NCI-H1048 (cell line): ENCODE measurements around the gene SLC4A2.

Experiments used
- DNase-seq: peaks from one replicate; lab custom pipeline; 2025; lab: John Stamatoyannopoulos, UW

Gene SLC4A2

DNA sequence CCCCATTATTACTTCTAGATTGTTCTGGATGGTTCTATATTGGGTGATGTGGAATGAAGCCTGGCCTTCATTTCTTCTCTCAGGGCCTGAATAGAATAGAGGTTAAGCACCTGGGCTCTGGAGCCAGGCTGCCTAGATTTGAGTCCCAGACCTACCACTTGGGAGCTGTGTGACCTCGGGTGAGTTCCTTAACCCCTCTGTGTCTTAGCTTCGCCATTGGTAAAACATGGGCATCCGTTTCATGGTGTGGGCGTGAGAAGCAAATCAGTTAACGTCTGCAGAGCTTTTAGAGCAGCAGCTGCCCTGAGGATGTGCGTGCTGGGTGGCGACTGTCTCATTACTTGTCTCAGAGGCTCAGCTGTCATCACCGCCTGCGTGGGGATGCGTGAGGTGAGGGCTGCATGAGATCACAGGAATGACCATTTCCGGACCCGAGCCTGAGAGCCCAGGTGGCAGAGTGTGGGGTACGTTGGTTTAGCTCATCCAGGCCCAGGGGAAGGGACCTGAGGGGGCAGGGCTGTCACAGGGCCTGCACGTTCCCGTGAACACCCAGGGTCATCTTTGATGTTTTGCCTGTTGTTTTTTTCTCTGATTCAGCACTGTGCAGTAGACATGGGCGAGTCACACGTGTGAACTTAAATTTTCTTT, 36.6 kb downstream of the SLC4A2 start:
- DNase-seq: no peak

DNA sequence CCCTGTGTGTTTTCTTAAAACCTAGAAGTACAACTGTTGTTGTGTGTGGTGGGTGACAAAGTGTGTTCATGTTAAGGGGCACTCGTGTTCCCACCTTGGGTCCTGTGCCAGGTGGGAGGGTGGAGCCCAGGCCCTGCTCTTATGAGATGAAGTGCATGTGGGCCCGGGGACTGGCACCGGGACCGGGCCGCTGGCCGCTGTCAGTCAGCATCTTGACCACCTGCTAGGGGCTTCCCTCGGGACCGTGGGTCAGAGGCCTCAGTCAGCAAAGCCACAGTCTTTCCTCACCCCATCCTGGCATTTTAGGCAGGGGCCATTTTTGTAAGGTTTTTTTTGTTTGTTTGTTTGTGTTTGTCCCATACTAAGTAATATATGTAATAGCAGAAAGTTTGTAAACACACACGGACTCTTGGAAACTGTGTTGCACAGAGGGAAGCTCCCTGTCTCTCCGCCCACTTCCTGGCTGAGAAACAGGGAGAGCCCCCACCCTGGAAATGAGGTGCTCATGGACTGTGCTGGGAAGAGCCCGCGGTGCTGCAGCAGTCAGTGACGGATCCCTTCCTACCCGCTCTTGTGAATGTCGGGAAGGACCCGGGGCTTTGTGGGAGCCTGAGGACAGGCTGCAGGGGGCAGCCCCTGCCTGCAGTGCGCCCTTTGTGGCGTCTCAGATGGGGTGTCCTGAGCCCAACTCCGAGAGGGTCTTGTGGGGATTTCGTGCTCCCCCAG, 40.3 kb downstream of the SLC4A2 start:
- no peak for DNase-seq

DNA sequence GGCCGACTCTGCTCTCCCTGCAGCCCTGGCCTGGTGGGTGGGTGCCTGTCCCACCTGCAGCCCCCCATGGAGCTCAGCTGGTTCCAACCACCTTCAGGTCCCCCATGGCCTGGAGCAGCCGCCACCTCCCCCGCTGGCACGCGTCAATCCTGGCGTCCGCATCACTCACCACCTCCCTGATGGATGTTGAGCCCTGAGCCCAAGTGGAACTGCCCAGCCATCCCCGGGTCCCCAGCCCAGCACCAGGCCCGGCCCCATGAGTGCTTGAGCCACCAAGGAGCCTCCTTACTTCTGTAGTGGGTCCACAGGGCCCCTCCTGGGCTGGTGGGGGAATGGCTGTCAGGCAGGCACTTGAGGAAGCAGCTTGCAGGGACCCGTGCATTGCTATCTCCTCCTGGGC, 41.5 kb downstream of the SLC4A2 start:
- DNase-seq: no peak

DNA sequence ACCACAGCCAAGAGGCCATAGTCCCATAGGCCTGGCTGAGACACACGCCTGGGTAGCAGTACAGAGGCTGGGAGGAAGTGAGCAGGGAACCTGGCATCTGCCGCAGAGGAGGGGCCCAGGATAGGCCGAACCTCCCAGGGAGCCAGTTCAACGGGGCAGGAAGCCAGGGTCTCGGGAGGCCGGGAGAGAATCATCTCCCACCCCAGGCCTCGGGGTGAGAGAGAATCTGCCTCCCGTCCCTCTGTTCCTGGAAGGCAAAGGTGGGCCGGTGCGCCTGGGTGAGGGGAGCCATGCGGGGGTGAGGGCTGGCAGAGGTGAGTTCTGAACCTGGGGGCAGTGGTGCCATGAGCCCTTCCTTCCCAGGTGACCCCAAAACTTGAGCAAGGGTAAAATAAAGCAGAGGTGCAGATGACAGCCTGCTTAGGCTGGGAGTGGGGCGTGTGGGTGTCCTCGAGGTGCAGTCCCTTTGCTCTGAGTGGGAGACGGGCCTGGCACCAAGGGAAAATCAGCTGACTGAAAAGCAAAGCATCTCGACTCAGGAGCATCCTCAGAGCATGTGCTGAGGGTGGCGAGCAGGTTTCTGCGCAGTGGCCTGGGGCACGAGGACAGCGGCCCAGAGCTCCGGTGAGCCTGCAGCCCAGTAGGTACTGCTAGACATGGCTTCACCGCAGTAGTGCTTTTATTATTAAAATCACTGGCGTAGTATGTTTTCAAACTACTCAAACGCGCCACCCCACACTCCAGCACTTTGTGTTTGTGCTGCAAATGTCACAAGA, 42.4 kb downstream of the SLC4A2 start:
- no peak for DNase-seq

DNA sequence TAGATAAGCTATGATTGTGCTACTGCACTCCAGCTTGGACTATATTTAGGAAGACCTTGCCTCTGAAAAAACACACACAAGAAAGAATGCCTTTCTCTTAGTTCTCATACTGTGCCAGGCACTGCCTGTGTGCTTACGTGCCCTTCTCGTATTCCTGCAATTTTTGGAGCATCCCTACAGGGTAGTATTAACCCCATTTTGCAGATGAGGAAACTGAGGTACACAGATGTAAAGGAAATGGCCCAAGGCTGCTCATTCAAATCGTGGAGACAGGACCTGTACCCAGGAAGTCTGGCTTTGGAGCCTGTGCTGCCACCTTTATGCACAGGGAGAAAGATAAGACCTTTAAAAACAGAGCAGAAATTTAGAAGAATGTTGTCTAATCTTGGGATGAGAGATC, 43.6 kb downstream of the SLC4A2 start:
- DNase-seq: no peak

DNA sequence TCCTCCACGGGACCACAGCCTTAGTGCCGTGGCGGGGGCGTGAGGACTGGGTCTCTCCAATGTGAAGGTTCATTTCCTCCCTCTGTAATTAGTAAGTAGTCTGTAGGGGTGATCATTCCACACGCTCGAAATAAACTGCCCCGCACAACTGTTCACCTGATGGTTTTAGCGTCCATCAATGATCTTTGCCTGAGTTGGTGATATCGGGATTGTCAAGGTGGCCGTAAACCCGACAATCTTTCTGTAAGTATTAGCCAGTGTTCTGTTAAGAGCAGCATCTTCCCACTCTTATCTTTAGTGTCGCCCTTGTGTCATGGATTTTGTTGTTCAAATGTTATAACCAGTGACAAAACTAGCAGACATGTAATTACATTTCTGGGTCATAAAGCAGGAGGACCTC, 44.6 kb downstream of the SLC4A2 start:
- DNase-seq: no peak

DNA sequence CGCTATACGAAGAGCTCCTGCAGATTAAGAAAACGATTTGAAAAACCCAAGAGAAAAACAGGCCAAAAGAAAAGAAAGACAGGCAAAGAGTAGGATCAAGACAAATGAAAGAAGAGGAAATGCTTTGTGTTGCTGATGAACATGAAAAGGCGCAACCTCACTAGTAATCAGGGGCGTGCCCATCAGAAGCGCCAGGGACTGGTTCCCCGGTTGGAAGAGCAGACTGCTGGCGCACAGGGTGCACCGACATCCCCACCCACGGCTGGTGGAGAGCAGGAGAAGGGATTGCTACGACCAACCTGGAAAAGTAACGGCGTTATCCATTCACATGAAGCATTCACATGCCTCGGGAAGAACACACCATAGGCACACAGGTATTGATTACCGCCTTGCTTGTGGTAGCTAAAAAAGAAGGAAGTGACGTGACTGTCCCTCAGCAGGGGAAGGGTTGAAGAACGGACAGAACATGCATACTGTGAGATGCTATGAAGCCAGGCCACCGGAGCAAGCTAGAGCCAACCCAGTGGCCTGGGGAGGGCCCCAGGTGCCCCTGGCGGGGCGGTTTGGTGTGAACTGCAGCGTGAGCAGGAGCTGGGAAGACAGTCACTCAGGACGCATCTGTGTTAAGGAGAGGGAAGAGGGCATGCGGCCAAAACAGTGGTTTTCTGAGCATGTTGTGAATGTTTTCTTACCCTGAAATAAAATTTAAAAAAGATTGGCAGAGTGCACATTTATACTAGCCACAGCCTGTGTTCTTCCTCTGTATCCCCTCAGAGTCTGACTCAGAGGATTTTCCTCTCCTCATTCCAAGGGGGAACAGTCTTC, 45.2 kb downstream of the SLC4A2 start:
- no peak for DNase-seq

DNA sequence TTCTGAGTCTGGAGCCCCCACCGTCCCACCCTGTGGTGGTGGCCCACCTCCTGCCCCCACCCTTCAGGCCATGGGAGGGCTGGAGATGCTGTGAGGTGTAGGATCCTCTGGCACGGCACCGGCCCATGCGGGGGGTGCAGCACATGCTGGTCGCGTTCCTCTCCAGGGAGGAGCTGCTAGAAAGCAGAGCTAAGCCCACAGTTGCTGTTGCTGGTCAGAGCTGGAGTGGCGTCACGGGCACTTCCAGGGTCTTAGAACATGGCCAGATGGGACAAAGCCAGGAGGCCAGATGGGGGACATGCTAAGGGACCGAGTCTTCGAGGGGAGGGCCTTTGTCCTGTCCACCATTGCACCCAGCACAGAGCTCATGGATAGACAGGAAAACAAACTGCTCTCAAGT, 48.5 kb downstream of the SLC4A2 start:
- DNase-seq: no peak

DNA sequence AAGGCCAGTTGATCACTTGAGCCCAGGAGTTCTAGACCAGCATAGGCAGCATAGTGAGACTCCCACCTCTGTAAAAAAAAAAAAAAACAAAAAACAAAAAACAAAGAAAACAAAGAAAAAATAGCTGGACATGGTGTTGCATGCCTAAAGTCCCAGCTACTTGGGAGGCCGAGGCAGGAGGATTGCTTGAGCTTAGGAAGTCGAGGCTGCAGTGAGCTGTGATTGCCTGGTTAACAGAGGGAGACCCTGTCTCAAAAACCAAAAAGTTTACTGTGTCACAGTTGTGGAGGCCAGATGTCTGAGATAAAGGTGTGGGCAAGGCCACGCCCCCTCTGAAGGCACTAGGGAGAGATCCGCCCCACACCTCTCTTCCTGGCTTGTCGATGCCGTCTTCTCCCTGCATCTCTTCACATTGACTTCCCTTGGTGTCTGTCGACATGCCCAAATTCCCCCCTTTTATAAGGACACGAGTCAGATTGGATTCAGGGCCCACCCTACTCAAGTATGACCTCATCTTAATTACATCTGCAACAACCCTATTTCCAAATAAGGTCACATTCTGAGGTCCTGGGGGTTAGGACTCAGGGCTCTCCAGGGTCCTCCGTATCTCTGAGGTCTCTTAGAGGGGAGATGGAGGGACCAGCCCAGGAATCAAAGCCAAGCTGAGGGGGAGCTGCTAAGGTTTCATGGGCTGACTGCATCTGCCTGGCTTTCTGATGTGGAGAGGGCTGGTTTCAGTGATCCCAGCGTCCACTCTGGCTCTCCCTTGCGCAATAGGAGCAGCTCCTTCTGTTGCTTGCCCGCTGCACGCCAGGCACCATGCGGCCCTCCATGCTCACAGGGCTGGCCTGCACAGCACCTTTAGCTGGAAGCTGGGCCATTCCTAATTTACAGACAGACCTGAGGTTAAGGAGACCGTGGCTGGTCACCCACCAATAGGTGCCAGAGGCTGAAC, 50.0 kb downstream of the SLC4A2 start:
- DNase-seq: no peak

DNA sequence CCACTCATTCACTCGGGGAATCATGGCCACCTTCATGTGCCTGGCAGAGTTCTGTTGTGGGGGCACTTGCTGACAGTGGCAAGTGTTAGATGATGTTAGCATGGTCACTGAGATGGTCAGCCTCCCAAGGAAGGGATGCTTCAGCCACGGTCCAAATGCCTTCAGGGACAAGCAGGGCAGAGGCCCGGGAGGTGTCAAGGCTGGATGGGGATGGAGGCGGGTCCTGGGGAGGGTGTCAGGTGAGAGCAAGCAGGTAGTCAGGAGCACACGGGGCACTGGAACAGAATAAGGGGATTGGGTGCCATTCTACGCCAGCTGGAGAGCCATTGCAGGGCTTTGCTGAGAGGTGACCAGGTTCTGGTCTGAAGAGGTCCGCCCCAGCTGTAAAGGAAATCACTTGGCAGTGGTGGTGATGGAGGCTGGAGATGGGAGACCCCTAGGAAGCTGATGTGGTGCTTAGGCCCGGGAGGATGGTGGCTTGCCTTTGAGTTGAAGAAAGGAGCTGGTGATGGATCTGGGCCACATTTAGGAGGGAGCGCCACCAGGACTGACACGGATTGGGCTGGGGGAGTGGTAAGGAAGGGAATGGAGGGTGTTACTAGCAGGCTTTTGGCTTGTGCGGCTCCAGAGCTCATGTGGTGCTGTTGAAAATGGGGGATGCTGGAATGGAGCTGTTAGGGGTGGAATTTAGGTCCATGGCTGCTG, 51.0 kb downstream of the SLC4A2 start:
- no peak for DNase-seq

DNA sequence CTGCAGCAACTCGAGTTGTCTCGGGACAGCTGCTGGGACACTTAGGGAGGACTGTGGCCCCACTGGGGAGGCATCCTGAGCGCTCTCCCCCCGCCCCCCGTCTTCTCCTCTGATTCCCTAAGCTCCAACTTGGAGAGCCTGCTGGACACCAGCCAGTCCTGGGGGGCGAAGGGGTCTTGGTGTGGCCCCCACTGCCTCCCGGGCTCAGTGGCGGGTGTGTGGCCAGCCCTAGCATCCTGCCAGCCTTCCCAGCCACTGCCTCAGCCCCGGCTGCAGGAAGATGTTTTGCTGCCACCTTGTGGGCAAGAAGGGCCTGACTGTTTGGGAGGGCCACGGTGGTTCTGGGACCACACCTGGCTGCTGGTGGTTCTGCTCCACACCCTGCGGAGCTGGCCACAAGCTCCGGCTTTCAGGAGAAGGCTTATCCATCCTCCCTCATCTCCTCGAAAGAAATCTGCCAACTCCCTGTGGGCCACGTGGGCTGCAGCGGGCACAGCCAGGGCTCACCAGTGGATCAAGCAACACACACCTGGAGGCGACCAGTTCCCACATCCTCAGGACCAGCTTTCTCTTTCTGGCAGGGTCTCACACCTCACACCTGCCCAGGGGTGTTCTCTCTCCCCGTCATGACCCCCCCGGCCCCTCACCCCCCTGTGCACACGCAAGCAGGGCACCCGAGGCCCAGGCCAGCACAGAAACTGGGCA, 51.7 kb downstream of the SLC4A2 start:
- DNase-seq: no peak

DNA sequence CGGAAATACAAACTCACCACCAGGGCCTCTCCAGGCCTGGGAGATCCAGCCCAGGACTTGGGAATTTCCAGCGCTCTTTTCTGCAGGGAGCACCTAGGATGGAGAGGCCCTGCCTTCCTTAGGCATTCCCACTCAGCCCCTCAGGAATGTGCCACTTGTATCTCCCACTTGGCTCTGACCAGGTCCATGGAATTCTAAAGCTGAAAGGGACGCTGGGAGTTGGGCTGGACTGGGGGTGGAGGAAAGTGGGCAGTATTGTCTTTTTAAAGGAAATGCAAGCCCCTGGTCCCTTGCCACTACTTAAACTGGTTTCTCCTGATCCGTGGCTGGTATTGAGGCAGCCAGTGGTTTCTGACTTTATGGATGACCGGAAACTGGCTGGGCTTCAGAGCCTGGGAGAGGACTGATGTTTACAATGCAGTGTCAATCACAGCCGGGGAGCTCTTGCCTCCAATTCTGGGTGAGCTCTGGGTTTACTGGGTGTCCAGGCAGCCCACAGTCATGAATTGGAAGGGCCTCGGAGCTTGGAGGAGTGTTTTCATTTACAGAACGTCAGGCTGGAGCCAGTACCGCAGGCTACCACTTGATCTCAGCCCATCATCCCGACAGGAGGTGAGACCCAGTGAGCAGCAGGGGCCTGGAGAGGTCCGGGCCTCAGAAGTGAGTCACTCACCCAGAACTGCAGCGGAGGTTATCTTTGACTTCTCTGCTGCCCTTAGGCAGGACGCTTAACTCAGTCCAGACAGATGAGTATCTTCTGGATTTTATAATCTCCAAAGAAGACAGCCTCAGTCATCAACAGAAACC, 54.2 kb downstream of the SLC4A2 start:
- no peak for DNase-seq

DNA sequence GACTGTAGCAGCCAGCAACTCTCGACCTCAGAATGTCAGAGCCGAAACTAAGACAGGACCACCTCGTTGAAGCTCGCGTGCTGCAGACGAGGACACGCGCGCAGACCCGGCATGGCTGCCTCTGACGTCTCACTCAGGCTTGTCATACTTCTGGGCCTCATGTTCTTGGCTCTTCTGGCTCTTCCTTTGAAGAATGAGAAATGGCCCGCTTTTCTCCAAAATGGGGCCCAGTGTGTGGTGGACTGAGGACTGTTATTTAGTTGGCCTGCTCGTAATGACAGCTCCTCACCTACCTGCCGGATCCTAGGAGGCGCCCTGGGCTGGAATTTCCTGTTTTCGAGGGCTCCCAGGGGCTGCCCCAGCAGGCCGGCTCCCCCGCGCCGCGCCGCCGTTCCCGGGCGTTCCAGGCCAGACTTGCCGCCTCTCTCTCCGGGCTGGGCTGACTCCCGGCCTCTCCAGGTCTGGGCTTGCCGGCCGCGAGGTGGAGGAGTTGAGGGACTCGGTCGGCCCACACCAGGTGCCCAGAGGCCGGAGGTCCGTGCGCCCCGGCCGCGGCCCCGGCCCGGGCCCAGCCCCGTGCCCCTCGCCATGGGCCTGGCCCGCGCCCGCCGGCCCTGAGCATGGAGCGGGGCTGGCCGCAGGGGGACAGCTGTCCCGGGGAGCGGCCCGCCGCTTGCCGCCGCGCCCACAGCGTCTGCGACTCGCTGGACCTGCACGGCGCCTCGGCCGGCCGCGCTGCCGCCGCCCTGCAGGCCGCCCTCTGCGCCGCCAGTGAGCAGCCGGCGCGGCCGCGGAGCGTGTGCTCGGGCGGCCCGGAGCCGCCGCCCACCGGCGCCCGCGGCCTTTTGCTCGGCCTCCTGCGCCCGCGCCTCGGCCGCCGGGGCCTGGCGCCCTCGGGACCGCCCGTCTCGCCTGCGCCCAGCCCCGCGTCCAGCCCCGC, 55.0 kb downstream of the SLC4A2 start:
- no peak for DNase-seq

DNA sequence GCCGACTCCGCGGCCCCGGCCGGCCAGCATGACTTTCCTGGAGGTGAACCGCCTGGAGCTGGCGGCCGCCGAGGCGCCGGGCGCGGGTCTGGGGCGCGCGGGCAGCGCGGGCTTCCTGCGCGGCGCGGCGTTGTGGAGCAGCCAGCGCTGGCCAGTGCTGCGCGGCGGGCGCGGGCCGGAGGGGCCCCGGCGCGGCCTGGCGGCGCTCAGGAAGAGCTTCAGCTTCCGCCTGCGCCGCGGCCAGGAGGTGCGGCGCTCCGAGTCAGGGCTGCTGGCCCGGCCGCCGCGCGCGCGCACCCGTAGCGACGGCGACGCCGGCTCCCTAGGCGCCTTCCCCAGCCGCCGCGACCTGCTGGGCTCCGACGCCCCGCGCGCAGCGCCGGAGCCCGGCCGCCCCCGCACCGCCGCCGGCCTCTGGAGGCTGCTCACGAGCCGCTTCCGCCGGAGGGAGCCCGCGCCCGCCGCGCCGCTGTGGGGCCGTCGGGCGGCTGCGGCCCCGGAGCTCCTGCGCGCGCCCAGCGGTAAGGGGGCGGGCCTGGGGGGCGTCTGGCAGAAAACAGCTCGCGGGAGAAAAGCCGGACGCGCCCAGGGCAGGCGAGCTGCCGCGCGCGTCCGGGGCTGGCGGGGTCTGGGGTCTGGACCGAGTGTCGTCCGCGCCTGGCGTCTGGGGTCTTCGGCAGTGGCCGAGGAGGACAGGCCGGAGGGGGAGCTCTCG, 55.9 kb downstream of the SLC4A2 start:
- DNase-seq: no peak

DNA sequence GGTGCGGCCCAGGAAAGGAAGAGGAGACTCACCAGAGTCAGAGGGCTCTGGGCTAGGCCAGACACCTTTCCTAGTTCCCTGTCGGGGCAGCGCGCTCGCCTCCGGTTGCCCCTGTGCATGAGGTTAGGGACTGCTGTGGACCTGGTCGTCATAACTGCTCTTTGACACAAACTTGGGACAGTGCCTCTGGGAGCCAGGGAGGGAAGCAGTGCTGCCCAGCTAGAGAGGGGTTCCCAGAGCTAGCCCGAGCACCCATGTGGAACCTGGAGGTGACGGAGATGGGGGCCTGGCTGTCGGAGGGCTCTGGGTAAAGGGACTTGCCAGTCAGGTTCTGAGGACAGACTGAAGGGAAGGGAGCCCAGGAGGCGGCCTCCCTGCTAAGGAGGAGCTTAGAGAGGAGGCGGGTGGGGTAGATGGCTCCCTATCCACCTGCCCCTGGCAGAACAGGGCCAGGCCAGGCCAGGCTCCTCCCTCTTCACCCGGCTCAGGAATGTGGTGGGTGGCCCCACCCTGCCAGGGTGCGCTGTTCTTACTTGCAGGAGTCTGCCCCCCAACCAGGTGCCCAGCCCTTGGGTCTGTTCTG, 56.5 kb downstream of the SLC4A2 start:
- no peak for DNase-seq

DNA sequence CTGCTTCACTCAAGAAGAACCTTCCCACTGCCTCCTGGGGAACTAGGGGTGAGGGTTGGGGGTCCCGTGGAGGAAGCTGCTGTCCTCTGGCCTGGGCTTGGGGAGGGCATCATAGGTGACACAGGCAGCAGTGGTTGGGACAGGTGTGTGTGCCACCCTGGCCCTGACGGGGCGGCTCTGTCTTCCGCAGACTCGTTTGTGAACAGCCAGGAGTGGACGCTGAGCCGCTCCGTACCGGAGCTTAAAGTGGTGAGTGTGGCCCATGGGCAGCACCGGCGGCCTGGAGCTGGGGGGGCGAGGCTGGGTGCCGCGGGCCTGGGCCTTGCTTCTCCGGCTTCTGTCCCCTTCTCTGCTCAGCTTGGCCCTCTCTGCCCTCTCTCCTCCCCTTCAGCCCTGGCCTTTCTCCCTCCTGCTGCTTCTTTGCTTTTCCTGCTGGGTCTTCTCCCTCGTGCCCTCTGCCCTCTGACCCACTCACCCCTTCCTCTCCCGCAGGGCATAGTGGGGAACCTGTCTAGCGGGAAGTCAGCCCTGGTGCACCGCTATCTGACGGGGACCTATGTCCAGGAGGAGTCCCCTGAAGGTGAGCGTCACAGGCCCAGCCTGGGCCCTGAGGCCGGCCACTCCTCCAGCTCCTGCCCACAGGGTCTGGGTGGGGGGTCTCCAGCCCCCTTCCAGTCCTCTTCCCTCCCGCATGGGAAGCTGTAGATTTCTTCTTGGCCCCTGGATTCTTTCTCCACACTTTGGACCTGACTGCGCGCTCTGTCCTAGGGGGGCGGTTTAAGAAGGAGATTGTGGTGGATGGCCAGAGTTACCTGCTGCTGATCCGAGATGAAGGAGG, 57.4 kb downstream of the SLC4A2 start:
- DNase-seq: no peak
